SK-N-SH treated with all-trans-retinoic acid at 6 μM for 48 hours (cell line): ENCODE results near the gene MCIDAS.

ENCODE experiments used
- CSDC2 ChIP-seq: fragments of 250-450 bp; sonication (Bioruptor Pico); IDR thresholded peaks from 2 replicates; pipeline ENCODE4 v1.5.0; 2020; ENCODE audit warnings: mild to moderate bottlenecking, moderate library complexity
- PPARA ChIP-seq: fragments of 250-450 bp; sonication (Bioruptor Pico); IDR thresholded peaks from 2 replicates; pipeline ENCODE4 v1.5.0; 2020; ENCODE audit warnings: mild to moderate bottlenecking, borderline replicate concordance
- SNAI2 ChIP-seq: fragments of 250-450 bp; sonication (Bioruptor Pico); IDR thresholded peaks from 2 replicates; pipeline ENCODE4 v1.5.0; 2020; ENCODE audit warnings: mild to moderate bottlenecking, moderate library complexity
- TCF4 ChIP-seq: fragments of 250-450 bp; sonication (Bioruptor Pico); IDR thresholded peaks from 2 replicates; pipeline ENCODE4 v1.8.0; 2021; ENCODE audit warnings: mild to moderate bottlenecking, moderate library complexity, borderline replicate concordance
- ZC3H10 ChIP-seq: fragments of 250-450 bp; sonication (Bioruptor Pico); IDR thresholded peaks from 2 replicates; pipeline ENCODE4 v1.5.1; 2021; ENCODE audit warnings: mild to moderate bottlenecking, moderate library complexity
- ZFP3 ChIP-seq: fragments of 250-450 bp; sonication (Bioruptor Pico); IDR thresholded peaks from 2 replicates; pipeline ENCODE4 v1.5.0; 2020; ENCODE audit warnings: mild to moderate bottlenecking, moderate library complexity
- ZNF8 ChIP-seq: fragments of 450-650 bp; formaldehyde crosslinking; IDR thresholded peaks from 2 replicates; pipeline ENCODE4 v1.5.0; 2020; ENCODE audit warnings: mild to moderate bottlenecking, moderate library complexity
- TF ChIP-seq, protein P1 (sequence below): fragments of 250-450 bp; sonication (Bioruptor Pico); IDR thresholded peaks from 2 replicates; pipeline ENCODE4 v1.8.0; 2020; ENCODE audit warnings: mild to moderate bottlenecking, moderate library complexity, borderline replicate concordance

DNA sequence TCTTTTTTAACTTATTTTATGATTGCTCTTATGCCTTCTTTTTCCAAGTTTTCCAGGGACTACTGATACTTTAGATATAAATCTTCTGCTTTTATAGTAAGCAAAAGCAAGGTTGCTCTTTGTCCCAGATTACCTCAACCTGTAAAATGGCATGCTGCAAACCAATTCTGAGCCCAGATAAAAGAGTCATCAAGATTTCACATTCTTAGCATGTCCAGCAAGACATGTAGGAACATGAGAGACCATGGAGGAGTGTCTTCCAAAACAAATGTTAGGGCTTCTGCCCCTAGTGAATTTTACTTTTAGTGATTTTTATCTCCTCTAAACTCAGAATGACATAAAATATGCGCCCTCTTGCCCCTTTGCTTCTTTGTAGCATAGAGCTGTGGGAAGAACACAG lies 47.1 kb downstream of the MCIDAS start:
- TF ChIP-seq SNAI2 (no peak), ZC3H10 (no peak), PPARA (CRISPR knock-in tag) (no peak), ZNF8 (CRISPR knock-in tag) (no peak), TCF4 (CRISPR knock-in tag) (no peak), ZFP3 (CRISPR knock-in tag) (no peak), CSDC2 (CRISPR knock-in tag) (no peak)
- TF ChIP-seq, protein P1, sequence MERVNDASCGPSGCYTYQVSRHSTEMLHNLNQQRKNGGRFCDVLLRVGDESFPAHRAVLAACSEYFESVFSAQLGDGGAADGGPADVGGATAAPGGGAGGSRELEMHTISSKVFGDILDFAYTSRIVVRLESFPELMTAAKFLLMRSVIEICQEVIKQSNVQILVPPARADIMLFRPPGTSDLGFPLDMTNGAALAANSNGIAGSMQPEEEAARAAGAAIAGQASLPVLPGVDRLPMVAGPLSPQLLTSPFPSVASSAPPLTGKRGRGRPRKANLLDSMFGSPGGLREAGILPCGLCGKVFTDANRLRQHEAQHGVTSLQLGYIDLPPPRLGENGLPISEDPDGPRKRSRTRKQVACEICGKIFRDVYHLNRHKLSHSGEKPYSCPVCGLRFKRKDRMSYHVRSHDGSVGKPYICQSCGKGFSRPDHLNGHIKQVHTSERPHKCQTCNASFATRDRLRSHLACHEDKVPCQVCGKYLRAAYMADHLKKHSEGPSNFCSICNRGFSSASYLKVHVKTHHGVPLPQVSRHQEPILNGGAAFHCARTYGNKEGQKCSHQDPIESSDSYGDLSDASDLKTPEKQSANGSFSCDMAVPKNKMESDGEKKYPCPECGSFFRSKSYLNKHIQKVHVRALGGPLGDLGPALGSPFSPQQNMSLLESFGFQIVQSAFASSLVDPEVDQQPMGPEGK (CRISPR knock-in tag): no peak
